GM12878 (cell line): ENCODE measurements around the gene CHCHD6. TPM values are rescaled to one million over a fixed set of nuclear protein-coding genes. Genes with fewer than 3 reads are reported as not detected.

Experiments used
- ATAC-seq: fragments of 200-7000 bp; cut with Tn5 transposase; 3 replicates; pipeline ENCODE4 v1.9.1; 2020; ENCODE audit warnings: mild to moderate bottlenecking, moderate library complexity
- BruUV-seq: library from RNA; stranded (reverse); fragments of 400-500 nt; replicated peaks from 2 replicates; lab custom pipeline; 2021; lab: Mats Ljungman, UMichigan
- CTCF ChIA-PET: fragments of 300-600 bp; sonication (Branson Sonifier 250); formaldehyde crosslinking; extraction: SDS; loops from one replicate; lab custom pipeline; 2021; ENCODE audit warnings: inconsistent platforms; lab: Yijun Ruan, JAX
- POLR2A ChIA-PET: fragments of 350-600 bp; formaldehyde crosslinking; extraction: SDS; loops from one replicate; lab custom pipeline; 2021; ENCODE audit warnings: inconsistent platforms; lab: Charles Lee
- RAD21 ChIA-PET: fragments of 300-600 bp; sonication (Branson Sonifier 250); formaldehyde crosslinking; loops from one replicate; lab custom pipeline; 2023; ENCODE audit warnings: antibody characterized with exemption; ENCODE audit not compliant: unreplicated experiment; lab: Charles Lee
- SMC1A ChIA-PET: fragments of 300-600 bp; sonication (Branson Sonifier 250); formaldehyde crosslinking; loops from one replicate; lab custom pipeline; 2023; ENCODE audit not compliant: unreplicated experiment, uncharacterized antibody; lab: Charles Lee
- DNase-seq: peaks from one replicate; pipeline ENCODE4 v3.0.0-alpha.2; 2011; ENCODE audit warnings: low read depth, low spot score
- FAIRE-seq: peaks from 3 replicates; lab custom pipeline; 2011; peaks lifted over from hg19 to GRCh38; lab: Jason Lieb, UNC
- H2AFZ ChIP-seq: 2 replicates; pipeline ENCODE4 v1.6.0; 2011; ENCODE audit warnings: low read depth, low read length, control low read depth; ENCODE audit not compliant: control insufficient read depth
- H3K27ac ChIP-seq: 2 replicates; pipeline ENCODE4 v1.5.1; 2011; ENCODE audit warnings: control low read depth; ENCODE audit not compliant: control insufficient read depth, insufficient read depth
- H3K27me3 ChIP-seq, 2 experiments: replicated peaks in 1 of 2; 2 replicates each; pipeline versions ENCODE4 v1.6.0 to v1.6.1; 2011; ENCODE audit warnings: low read length in 1 of 2; ENCODE audit not compliant: control insufficient read depth in 2 of 2, insufficient read depth in 2 of 2
- H3K36me3 ChIP-seq, 2 experiments: 2 replicates each; pipeline ENCODE4 v1.5.1; 2011; ENCODE audit warnings: low read length in 1 of 2; ENCODE audit not compliant: control insufficient read depth in 2 of 2, insufficient read depth in 2 of 2
- H3K4me1 ChIP-seq: 2 replicates; pipeline ENCODE4 v1.6.1; 2011; ENCODE audit warnings: mild to moderate bottlenecking, low read length, moderate library complexity, mixed read lengths; ENCODE audit not compliant: control insufficient read depth, insufficient read depth
- H3K4me2 ChIP-seq: 2 replicates; pipeline ENCODE4 v1.6.0; 2011; ENCODE audit warnings: control low read depth; ENCODE audit not compliant: control insufficient read depth, insufficient read depth
- H3K4me3 ChIP-seq: fragments of 200-600 bp; sonication (generic); 2 replicates; pipeline ENCODE4 v1.5.1; 2016
- H3K79me2 ChIP-seq: 2 replicates; pipeline ENCODE4 v1.6.0; 2011; ENCODE audit warnings: low read length; ENCODE audit not compliant: control insufficient read depth, insufficient read depth
- H3K9ac ChIP-seq: 2 replicates; pipeline ENCODE4 v1.8.0; 2011; ENCODE audit warnings: low read length, control low read depth, mixed read lengths; ENCODE audit not compliant: control insufficient read depth, insufficient read depth
- H3K9me3 ChIP-seq: replicated peaks from 3 replicates; pipeline ENCODE4 v1.5.1; 2011; ENCODE audit warnings: mild to moderate bottlenecking, low read length; ENCODE audit not compliant: control insufficient read depth, insufficient read depth
- H4K20me1 ChIP-seq: 2 replicates; pipeline ENCODE4 v1.6.0; 2011; ENCODE audit not compliant: control insufficient read depth, insufficient read depth
- LARP7 ChIP-seq: fragments of 450-650 bp; IDR thresholded peaks from 2 replicates; pipeline ENCODE4 v1.6.1; 2017; ENCODE audit warnings: mild to moderate bottlenecking
- NKRF ChIP-seq: fragments of 450-650 bp; conservative IDR thresholded peaks from 2 replicates; pipeline ENCODE4 v1.6.1; 2017; ENCODE audit warnings: mild to moderate bottlenecking, moderate library complexity
- NR2C2 ChIP-seq: IDR thresholded peaks from 2 replicates; pipeline ENCODE4 v1.6.1; 2011; ENCODE audit warnings: borderline replicate concordance, low read depth; ENCODE audit not compliant: control insufficient read depth, insufficient read length
- SMARCA5 ChIP-seq: fragments of 450-650 bp; IDR thresholded peaks from 2 replicates; pipeline ENCODE4 v1.6.1; 2017; ENCODE audit warnings: mild to moderate bottlenecking
- SPI1 ChIP-seq: IDR thresholded peaks from 2 replicates; pipeline ENCODE4 v1.6.1; 2011; ENCODE audit warnings: low read depth, mild to moderate bottlenecking, low read length, moderate library complexity, borderline replicate concordance; ENCODE audit not compliant: insufficient read depth
- WGBS: methylation state at CpG from one replicate; pipeline ENCODE4 v1.1.6; 2016; ENCODE audit warnings: low lambda C conversion rate; ENCODE audit not compliant: insufficient replicate concordance, insufficient coverage; ENCODE audit errors: missing lambda C conversion rate; 5-methylcytosine and 5-hydroxymethylcytosine counted together
- in situ Hi-C: fragments of 300-500 bp; cut with MboI; formaldehyde crosslinking; loops from 9 replicates; pipeline ENCODE4 v1.14.3; 2018; ENCODE audit warnings: mixed read lengths
- intact Hi-C: fragments of 100-400 bp; cut with micrococcal nuclease; formaldehyde crosslinking; loops from one replicate; pipeline ENCODE4 v1.14.2; 2022; ENCODE audit not compliant: unreplicated experiment
- polyA plus RNA-seq, 11 experiments: library from polyadenylated mRNA; depleted of rRNA in 4 of 11; unstranded in 6 of 11; stranded (reverse) in 5 of 11; fragments of >200 nt; fragmentation: Nextera tagmentation in 4 of 11; fragmentation: Illumina TruSeq in 1 of 11; extraction: Ambion mirVana in 4 of 11; extraction: Trizol in 1 of 11; gene quantifications; 1 replicate in 1 of 11; 2 replicates in 10 of 11; pipeline versions ENCODE4 v1.2.1 to v1.2.3, GENCODE V29; 2011 to 2016; ENCODE audit warnings: inconsistent platforms in 2 of 11, missing spikeins in 2 of 11, low read depth in 1 of 11
- total RNA-seq, 4 experiments: library from RNA; depleted of rRNA in 3 of 4; stranded (reverse); fragments of >200 nt in 3 of 4; fragmentation: Illumina TruSeq in 1 of 4; extraction: Trizol in 1 of 4; gene quantifications; 2 replicates each; pipeline versions ENCODE4 v1.2.1 to v1.2.3, GENCODE V29; 2013 to 2021

Gene CHCHD6
- total and polyA plus RNA-seq, 10 of the 15 experiments (the other 5 are each of a cell fraction or from before 2014, with no cell fraction given) = 2.7 to 16.7 (median 12.3) TPM

- peaks cover 6% of the 10 kb centered on the region for H3K9me3 ChIP-seq
- H3K9ac ChIP-seq = no peak overlapping the region
- no peak for FAIRE-seq
- no peaks in the 10 kb centered on the region for H4K20me1 ChIP-seq
- H3K27ac ChIP-seq = no peak overlapping the region
- in situ Hi-C loops = loop anchor here (5.0 kb wide), 1 partner anchor 226 kb away; no protein-coding TSS in a partner anchor
- ChIA-PET CTCF (no interaction called here), POLR2A (interaction anchor here (0.8 kb wide), 1 partner anchor 226 kb away, joined by 3 read pairs; no protein-coding TSS in a partner anchor), RAD21 (no interaction called here), SMC1A (no interaction called here)
- no peak for ATAC-seq
- TF ChIP-seq NKRF (no peak), NR2C2 (peak; percentile 35)
- H3K36me3 ChIP-seq = no peaks in the 10 kb centered on the region
- no peak for DNase-seq
- H2AFZ ChIP-seq = no peak overlapping the region
- H3K27me3 ChIP-seq = no peaks in the 10 kb centered on the region
- no peak overlapping the region for H3K4me2 ChIP-seq
- no peaks in the 10 kb centered on the region for H3K79me2 ChIP-seq
- 44% methylated on average over 5 of the region's 5 CpGs for WGBS
- peaks cover 9% of the 10 kb centered on the region for H3K4me1 ChIP-seq
- no peak overlapping the region for H3K4me3 ChIP-seq
- no TSS peak for BruUV-seq
- intact Hi-C loops = no loop called here
Observed at GRCh38 chr3:126978291-126978690, 274.3 kb downstream of the CHCHD6 start.

- DNase-seq (no peak), ATAC-seq (no peak), FAIRE-seq (no peak)
- Histone ChIP-seq H3K9me3 (peaks cover 6% of the 10 kb centered on the region), H3K36me3 (no peaks in the 10 kb centered on the region), H3K4me2 (no peak overlapping the region), H3K27me3 (no peaks in the 10 kb centered on the region), H2AFZ (no peak overlapping the region), H3K9ac (no peak overlapping the region), H3K79me2 (no peaks in the 10 kb centered on the region), H3K27ac (no peak overlapping the region), H3K4me1 (peaks cover 9% of the 10 kb centered on the region), H3K4me3 (no peak overlapping the region), H4K20me1 (no peaks in the 10 kb centered on the region)
- SMC1A ChIA-PET = interaction anchor here (0.6 to 0.7 kb wide), 2 partner anchors 10 to 91 kb away, joined by 3 read pairs; no protein-coding TSS in a partner anchor
- RAD21 ChIA-PET = interaction anchor here (1.1 kb wide), 1 partner anchor 477 kb away, joined by 3 read pairs; no protein-coding TSS in a partner anchor
- CTCF ChIA-PET = interaction anchor here (4.5 kb wide), 1 partner anchor 226 kb away, joined by 45 read pairs; no protein-coding TSS in a partner anchor
- in situ Hi-C loops (loop anchor here (5.0 kb wide), 1 partner anchor 227 kb away; no protein-coding TSS in a partner anchor), intact Hi-C loops (no loop called here)
- no peak for TF ChIP-seq SMARCA5
- no peak for TF ChIP-seq LARP7
- TF ChIP-seq NR2C2 = no peak
- TF ChIP-seq SPI1 = 0 out of 2 replicates have a peak, but pooled peaks have one; percentile 3
- 34% methylated on average over 5 of the region's 5 CpGs for WGBS
- BruUV-seq = no TSS peak
- POLR2A ChIA-PET = interaction anchor here (0.8 kb wide), 1 partner anchor 227 kb away, joined by 3 read pairs; no protein-coding TSS in a partner anchor
Observed at GRCh38 chr3:126979046-126979628, 275.1 kb downstream of the CHCHD6 start.
